Adipocyte (in vitro differentiated cells): ENCODE data around the gene NR2E1.

ENCODE experiments used
- DNase-seq: peaks from one replicate; pipeline ENCODE4 v3.0.0-alpha.2; 2015; ENCODE audit warnings: low read depth
- H3K27me3 ChIP-seq: replicated peaks from 2 replicates; pipeline ENCODE4 v1.7.0; 2013; ENCODE audit warnings: mild to moderate bottlenecking, low read length, moderate library complexity; ENCODE audit not compliant: control insufficient read depth, insufficient read depth
- H3K36me3 ChIP-seq: 2 replicates; pipeline ENCODE4 v1.7.0; 2013; ENCODE audit warnings: low read length, mild to moderate bottlenecking, moderate library complexity; ENCODE audit not compliant: control insufficient read depth, insufficient read depth, severe bottlenecking
- H3K4me1 ChIP-seq: 2 replicates; pipeline ENCODE4 v1.7.0; 2013; ENCODE audit warnings: mild to moderate bottlenecking, low read length, moderate library complexity; ENCODE audit not compliant: control insufficient read depth, insufficient read depth
- H3K4me3 ChIP-seq: 2 replicates; pipeline ENCODE4 v1.7.0; 2013; ENCODE audit warnings: mild to moderate bottlenecking, low read length, moderate library complexity
- H3K9ac ChIP-seq: 2 replicates; pipeline ENCODE4 v1.7.0; 2013; ENCODE audit warnings: mild to moderate bottlenecking, low read length, moderate library complexity
- H3K9me3 ChIP-seq: 2 replicates; pipeline ENCODE4 v1.7.0; 2013; ENCODE audit warnings: mild to moderate bottlenecking, low read length, moderate library complexity; ENCODE audit not compliant: control insufficient read depth

NR2E1 gene

DNA sequence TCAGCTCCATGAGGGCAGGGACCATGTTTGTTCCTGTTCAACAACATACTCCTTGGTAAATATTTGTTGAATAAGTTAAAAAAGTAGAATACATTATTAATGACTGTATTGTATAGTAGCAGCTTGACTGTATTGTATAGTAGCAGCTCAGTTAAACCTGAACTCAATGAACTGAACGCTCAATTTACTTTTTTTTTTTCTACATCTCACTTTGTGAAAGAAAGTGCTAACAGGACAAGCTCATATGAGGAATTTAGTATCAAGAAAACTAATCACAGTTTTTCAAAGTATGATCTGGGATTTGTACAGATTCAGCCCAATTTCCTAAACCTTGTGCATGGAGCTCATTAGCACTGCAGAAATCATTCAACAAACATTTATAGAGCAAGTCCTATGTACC is 38.8 kb upstream of the NR2E1 start:
- H3K27me3 ChIP-seq: peaks cover 79% of the 10 kb centered on the region
- H3K4me3 ChIP-seq: no peak overlapping the region
- DNase-seq: no peak

DNA sequence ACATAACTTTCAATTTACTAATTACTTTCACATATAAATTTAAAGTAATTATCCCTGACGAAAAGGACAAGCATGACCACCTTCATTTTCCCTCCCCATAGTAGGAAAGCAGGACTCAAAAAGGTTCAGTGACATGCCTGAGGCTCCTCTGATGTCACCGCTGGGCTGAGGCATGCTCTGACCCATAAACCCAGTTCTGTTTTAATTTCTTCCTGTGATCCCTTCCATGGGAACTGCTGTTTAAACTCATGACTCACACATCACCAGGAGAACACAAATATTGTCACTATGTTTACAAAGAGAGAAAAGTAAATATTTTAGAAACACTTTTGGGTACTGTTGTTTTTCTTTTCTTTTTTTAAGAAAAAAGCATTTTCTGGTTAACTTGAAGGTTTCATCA is 38.0 kb upstream of the NR2E1 start:
- H3K9ac ChIP-seq: no peak overlapping the region
- H3K9me3 ChIP-seq: peaks cover 8% of the 10 kb centered on the region
- H3K4me1 ChIP-seq: no peaks in the 10 kb centered on the region
- H3K27me3 ChIP-seq: peaks cover 82% of the 10 kb centered on the region
- H3K36me3 ChIP-seq: no peaks in the 10 kb centered on the region
- H3K4me3 ChIP-seq: no peak overlapping the region
- DNase-seq: peak; percentile 40

More for the DNA sequence above, 38.8 kb upstream of the NR2E1 start:
- peaks cover 8% of the 10 kb centered on the region for H3K9me3 ChIP-seq
- no peaks in the 10 kb centered on the region for H3K4me1 ChIP-seq
- no peak overlapping the region for H3K9ac ChIP-seq
- H3K36me3 ChIP-seq: no peaks in the 10 kb centered on the region

DNA sequence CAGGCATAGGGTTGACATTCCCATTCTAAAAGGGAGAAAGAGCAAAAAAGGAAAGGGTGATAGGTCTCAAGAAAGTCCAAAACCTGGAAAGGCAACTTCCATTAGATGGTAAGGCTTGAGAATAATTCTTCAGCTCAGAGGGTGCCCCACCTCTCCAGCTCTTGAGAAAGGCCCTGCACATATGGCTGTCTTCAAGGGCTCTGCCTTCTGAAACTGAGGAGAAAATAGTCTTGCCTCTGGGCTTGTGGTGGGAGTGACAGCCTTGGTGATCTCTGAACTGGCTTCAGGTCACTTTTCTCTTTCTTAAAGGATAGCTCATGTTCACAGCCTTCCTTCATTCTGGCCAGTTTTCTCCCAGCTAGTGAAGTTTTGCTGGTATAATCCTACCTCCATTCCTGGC is 35.6 kb upstream of the NR2E1 start:
- Histone ChIP-seq H3K27me3 (peaks cover 58% of the 10 kb centered on the region), H3K9ac (no peak overlapping the region), H3K36me3 (no peaks in the 10 kb centered on the region), H3K9me3 (no peaks in the 10 kb centered on the region), H3K4me1 (peaks cover 6% of the 10 kb centered on the region), H3K4me3 (no peak overlapping the region)
- no peak for DNase-seq

DNA sequence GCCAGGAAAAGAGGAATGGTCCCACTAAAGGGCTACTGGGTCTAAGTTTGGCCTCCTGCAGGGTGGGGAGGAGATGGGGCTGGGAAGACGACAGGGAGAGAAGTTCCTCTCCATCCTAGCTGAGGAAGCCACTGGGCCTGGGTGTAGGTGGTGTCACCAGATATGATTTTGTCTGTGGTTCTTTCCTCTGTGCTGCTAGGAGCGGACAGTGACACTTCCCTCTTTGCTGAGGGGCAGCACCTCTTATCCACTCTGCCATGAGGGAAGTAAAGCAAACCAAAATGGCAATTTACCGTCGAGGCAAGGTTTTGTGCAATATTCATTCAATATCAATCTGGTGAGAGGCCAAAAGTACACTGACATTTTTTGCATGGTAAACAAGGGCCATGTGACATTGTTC is 33.0 kb upstream of the NR2E1 start:
- no peak for DNase-seq
- no peaks in the 10 kb centered on the region for H3K9me3 ChIP-seq
- no peaks in the 10 kb centered on the region for H3K36me3 ChIP-seq
- peaks cover 35% of the 10 kb centered on the region for H3K27me3 ChIP-seq
- peaks cover 6% of the 10 kb centered on the region for H3K4me1 ChIP-seq
- no peak overlapping the region for H3K4me3 ChIP-seq
- no peak overlapping the region for H3K9ac ChIP-seq

DNA sequence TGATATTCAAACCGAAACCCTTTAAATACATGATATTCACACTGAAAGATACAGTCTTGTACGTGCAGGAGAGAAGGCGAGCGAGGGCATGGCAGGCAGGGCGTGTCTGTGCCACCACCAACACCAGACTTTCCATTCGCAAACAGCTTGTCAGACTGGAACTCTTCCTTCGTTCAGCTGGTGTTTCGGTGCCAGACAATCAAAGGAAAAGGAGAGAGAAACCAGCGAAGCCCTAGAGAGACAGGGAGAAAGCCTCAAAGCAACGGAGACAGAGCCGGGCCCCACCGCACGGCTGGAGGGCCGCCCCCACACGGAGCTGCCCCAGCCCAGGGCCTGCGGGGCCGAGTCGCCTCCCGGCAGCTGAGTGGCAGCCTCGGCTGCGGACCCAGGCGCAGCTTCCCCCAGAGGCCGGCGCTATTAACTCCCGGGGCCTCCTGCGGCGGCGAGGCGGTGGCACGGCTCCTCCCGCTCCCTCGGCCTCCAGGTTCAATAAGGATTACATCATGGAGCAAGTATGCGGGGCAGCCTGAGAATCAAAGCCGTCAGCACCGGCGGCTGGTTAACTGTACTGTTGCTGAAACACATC is 32.1 kb upstream of the NR2E1 start:
- Histone ChIP-seq H3K36me3 (no peaks in the 10 kb centered on the region), H3K4me3 (peak overlapping the region; percentile 69), H3K9me3 (no peaks in the 10 kb centered on the region), H3K27me3 (peaks cover 29% of the 10 kb centered on the region), H3K9ac (peak overlapping the region; percentile 48), H3K4me1 (peaks cover 6% of the 10 kb centered on the region)
- DNase-seq: peak; percentile 83

DNA sequence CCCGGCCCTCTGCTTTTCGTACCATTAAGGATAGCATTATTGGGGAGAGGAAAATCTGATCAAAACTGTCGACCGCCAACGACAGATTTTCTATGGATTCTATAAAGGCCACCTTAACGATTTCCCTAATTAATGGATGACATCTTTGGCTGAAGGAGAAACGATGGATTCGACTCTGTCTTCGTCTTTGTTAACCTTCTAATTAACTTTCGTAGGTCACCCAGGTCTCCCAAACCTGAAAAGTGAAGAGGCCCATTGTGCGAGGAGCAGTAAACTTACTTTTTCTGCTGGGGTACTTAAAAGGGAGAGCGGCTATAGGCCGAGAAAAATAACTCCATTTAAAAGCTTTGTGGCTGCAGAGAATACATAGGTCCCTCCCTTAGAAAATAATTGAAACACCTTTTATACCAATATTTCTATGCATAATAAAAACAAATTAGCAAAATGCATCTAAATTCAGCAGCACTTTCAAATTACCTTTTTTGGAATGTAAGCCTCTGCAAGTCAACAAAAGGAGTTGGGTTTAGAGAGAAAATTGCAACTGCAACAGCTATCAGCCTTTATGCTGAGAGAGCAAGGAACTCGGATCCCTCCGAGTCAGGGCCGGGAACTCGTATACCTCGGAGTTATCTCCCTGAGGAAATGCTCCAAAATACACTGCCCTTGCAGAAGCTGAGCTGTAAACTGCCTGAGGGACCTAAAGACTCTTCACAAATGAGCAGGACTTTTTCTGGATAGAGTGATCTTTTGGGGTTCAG is 31.4 kb upstream of the NR2E1 start:
- Histone ChIP-seq H3K27me3 (peaks cover 24% of the 10 kb centered on the region), H3K9ac (no peak overlapping the region), H3K4me3 (no peak overlapping the region), H3K9me3 (no peaks in the 10 kb centered on the region), H3K36me3 (no peaks in the 10 kb centered on the region), H3K4me1 (peaks cover 6% of the 10 kb centered on the region)
- DNase-seq: no peak

DNA sequence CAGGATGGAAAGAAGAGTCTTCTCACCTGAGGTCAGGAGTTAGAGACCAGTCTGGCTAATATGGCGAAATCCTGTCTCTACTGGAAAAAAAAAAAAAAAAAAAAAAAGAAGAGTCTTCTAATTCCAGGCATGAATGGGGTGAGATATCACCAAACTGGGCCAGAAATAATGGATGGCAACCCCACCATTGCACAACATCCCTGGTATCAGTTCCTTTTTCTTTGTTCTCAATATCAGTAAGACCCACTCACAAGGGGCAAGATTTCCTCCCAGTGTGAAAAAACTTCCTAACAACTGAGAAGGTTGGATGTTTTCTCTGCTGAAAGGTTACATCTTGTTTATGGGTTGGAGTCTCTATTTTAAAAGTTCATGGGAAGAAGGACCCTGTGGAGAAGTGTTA is 23.6 kb upstream of the NR2E1 start:
- no peak overlapping the region for H3K4me3 ChIP-seq
- no peak overlapping the region for H3K9ac ChIP-seq
- H3K9me3 ChIP-seq: no peaks in the 10 kb centered on the region
- no peaks in the 10 kb centered on the region for H3K36me3 ChIP-seq
- no peaks in the 10 kb centered on the region for H3K4me1 ChIP-seq
- no peak for DNase-seq
- H3K27me3 ChIP-seq: peaks cover 29% of the 10 kb centered on the region

DNA sequence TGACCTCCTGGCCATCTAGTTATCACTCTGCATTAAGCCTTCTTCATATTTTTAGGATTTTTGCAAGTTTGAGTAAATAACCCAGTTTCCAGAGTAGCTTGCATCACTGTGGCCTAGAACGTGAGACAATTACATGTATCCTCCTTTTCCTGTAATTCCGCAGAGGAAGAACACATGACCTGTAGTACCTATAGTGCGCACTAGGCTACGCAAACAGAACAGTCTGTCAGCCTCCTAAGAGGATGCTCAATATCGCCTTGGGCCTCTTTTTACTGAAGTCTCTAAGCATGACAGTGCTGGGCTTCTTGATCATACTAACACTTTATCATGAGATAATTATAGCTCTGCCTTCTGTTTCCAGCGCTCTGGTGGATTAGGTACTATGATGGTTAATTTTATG is 20.2 kb upstream of the NR2E1 start:
- no peak for DNase-seq

DNA sequence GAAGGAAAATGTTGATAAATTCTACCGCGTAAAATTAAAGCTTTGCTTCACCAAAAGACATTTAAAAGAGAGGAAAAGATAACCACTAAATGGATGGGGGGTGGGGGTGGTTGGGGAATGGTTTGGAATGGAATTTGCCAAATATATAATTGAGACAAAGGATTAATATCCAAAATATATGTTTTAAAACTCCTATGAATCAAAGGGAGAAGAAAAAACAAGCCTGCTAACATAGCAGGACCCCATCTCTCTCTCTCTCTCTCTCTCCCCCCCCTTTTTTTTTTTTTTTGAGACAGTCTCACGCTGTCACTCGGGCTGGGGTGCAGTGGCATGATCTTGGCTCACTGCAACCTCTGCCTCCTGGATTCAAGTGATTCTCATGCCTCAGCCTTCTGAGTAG is 13.4 kb upstream of the NR2E1 start:
- DNase-seq: no peak
- Histone ChIP-seq H3K9ac (no peak overlapping the region), H3K27me3 (peaks cover 64% of the 10 kb centered on the region), H3K4me1 (no peaks in the 10 kb centered on the region), H3K9me3 (peaks cover 18% of the 10 kb centered on the region), H3K4me3 (no peak overlapping the region), H3K36me3 (no peaks in the 10 kb centered on the region)

More for the DNA sequence above, 20.2 kb upstream of the NR2E1 start:
- Histone ChIP-seq H3K27me3 (peaks cover 44% of the 10 kb centered on the region), H3K9me3 (peaks cover 13% of the 10 kb centered on the region), H3K4me1 (no peaks in the 10 kb centered on the region), H3K36me3 (no peaks in the 10 kb centered on the region), H3K9ac (no peak overlapping the region), H3K4me3 (no peak overlapping the region)

DNA sequence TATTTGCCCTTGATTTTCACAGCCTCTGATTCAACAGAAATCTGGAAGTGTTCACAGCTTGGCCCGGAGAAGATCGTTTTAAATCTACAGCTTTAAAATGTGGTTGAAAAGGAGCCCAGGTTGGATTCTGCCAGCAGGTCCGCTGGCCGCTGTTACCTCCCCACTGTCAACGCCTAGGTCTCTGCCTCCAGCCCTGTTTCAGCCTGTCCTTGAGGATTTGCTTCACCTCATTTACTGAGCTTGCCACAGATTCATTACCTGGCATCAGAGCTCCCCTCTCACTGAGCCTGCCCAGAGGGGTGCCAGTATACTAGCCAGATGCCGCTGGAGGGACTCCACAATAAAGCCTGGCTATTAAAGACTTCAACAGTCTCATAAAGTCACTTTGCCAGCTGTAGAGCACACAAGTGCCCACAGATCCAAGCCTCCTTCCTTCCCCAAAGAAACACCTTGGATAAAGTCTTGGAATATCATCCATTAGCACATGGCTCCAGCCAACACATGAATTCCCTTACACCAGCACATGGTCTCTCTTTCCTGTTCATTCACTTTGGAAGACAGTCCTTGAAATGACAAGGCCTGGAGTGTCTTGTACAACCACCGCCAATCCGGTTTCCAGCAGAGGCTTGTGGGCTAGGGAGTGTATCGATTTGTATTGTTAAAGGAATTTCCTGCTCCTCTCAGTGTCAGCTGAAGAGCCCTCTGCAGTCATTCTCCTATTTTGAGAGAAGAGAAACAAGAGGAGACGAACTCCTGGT is 9.5 kb upstream of the NR2E1 start:
- H3K27me3 ChIP-seq: peaks cover 78% of the 10 kb centered on the region
- H3K9me3 ChIP-seq: peaks cover 5% of the 10 kb centered on the region
- no peak overlapping the region for H3K4me3 ChIP-seq
- H3K36me3 ChIP-seq: no peaks in the 10 kb centered on the region
- H3K4me1 ChIP-seq: no peaks in the 10 kb centered on the region
- DNase-seq: no peak
- H3K9ac ChIP-seq: no peak overlapping the region

DNA sequence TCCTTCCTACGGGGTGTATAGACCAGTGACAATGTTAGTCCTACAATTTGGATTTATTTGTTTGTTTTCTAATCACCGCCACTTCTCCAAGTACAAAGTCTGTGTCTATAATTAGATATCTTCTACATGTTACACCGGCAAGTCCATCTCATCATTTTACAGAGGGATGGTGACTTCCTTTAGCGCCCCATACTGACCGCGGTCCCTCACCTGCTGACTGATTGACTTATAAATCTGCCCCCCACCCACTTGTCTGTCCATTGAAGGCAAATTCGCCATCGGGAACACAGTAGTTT is 8.9 kb upstream of the NR2E1 start:
- DNase-seq: no peak
- H3K9ac ChIP-seq: no peak overlapping the region
- H3K4me1 ChIP-seq: no peaks in the 10 kb centered on the region
- H3K27me3 ChIP-seq: peaks cover 83% of the 10 kb centered on the region
- no peak overlapping the region for H3K4me3 ChIP-seq
- H3K36me3 ChIP-seq: no peaks in the 10 kb centered on the region
- peaks cover 5% of the 10 kb centered on the region for H3K9me3 ChIP-seq
